Natural killer cell treated with Interleukin-12 subunit alpha and Interleukin-12 subunit beta and Interleukin-15 and Interleukin-18, amount 100 ng/mL, for 72 hours (primary cell): ENCODE data around the gene PHF5A. TPM values are rescaled to one million over a fixed set of nuclear protein-coding genes. Genes with fewer than 3 reads are reported as not detected.
"Not testable (repeated sequence)": the region's sequence is repeated elsewhere in the genome, so short reads cannot be mapped to it uniquely, and the experiment has no call there.

Experiments
- ATAC-seq, 2 donors: fragments of 150-1000 bp; cut with Tn5 transposase in 1 of 2; sonication (Bioruptor Pico), chemical (Tn5 transposase) in 1 of 2; 2 replicates each; pipeline ENCODE4 v1.10.0; 2021
- DNase-seq: peaks from one replicate; pipeline ENCODE4 v3.0.0; 2022; ENCODE audit warnings: low spot score
- H3K27ac Mint-ChIP-seq, 2 donors: 1 replicate in 1 of 2; 2 replicates in 1 of 2; pipeline ENCODE4 v1.8.0; 2022; ENCODE audit warnings: mixed read lengths in 2 of 2, mild to moderate bottlenecking in 1 of 2, moderate library complexity in 1 of 2
- H3K27me3 Mint-ChIP-seq, 2 donors: 1 replicate in 1 of 2; 2 replicates in 1 of 2; pipeline ENCODE4 v1.8.0; 2022; ENCODE audit warnings: mixed read lengths in 2 of 2
- H3K36me3 Mint-ChIP-seq: one replicate; pipeline ENCODE4 v1.8.0; 2022; ENCODE audit warnings: mixed read lengths
- H3K4me1 Mint-ChIP-seq, 2 donors: 1 replicate in 1 of 2; 2 replicates in 1 of 2; pipeline ENCODE4 v1.8.0; 2022; ENCODE audit warnings: low read depth in 2 of 2, mixed read lengths in 2 of 2, mild to moderate bottlenecking in 1 of 2
- H3K4me3 Mint-ChIP-seq: one replicate; pipeline ENCODE4 v1.8.0; 2022; ENCODE audit warnings: mixed read lengths
- H3K9me3 Mint-ChIP-seq: 2 replicates; pipeline ENCODE4 v1.8.0; 2022; ENCODE audit warnings: mixed read lengths
- total RNA-seq, 2 donors: library from RNA; stranded (reverse); gene quantifications; one replicate each; pipeline ENCODE4 v1.2.3, GENCODE V29; 2022

The PHF5A gene
- total RNA-seq, 2 donors from 2014 or later, result 58.7 to 83.8 TPM

- H3K27ac Mint-ChIP-seq, H3K4me1 Mint-ChIP-seq, H3K27me3 Mint-ChIP-seq, ATAC-seq, H3K4me3 Mint-ChIP-seq, H3K36me3 Mint-ChIP-seq, DNase-seq, H3K9me3 Mint-ChIP-seq: not testable (repeated sequence)
Observed at GRCh38 chr22:41433480-41433879, 35.0 kb downstream of the PHF5A start.

- no peak for ATAC-seq
Observed at GRCh38 chr22:41431656-41432055, 36.8 kb downstream of the PHF5A start.

GRCh38 chr22:41429951-41430332 is 38.5 kb downstream of the PHF5A start:
- Mint-ChIP-seq H3K4me1 (peaks cover 12% of the 10 kb centered on the region in 2 donors), H3K27me3 (no peaks in the 10 kb centered on the region), H3K9me3 (no peaks in the 10 kb centered on the region), H3K36me3 (no peaks in the 10 kb centered on the region), H3K4me3 (no peak overlapping the region), H3K27ac (peak overlapping the region in 1 of 2 donors; percentile 61)
- ATAC-seq (no peak), DNase-seq (no peak)

More at GRCh38 chr22:41431656-41432055, 36.8 kb downstream of the PHF5A start:
- DNase-seq, result no peak
- no peaks in the 10 kb centered on the region for H3K36me3 Mint-ChIP-seq
- H3K4me3 Mint-ChIP-seq, result no peak overlapping the region
- no peaks in the 10 kb centered on the region for H3K9me3 Mint-ChIP-seq
- no peaks in the 10 kb centered on the region for H3K27me3 Mint-ChIP-seq
- peaks cover 9% of the 10 kb centered on the region in 2 donors for H3K4me1 Mint-ChIP-seq
- no peak overlapping the region for H3K27ac Mint-ChIP-seq

- Mint-ChIP-seq H3K4me1 (peaks cover 12% of the 10 kb centered on the region in 2 donors), H3K9me3 (no peaks in the 10 kb centered on the region), H3K27ac (peak overlapping the region in 1 of 2 donors; percentile 61), H3K27me3 (no peaks in the 10 kb centered on the region), H3K4me3 (no peak overlapping the region), H3K36me3 (no peaks in the 10 kb centered on the region)
- ATAC-seq (no peak), DNase-seq (no peak)
Observed at GRCh38 chr22:41429232-41429950, 39.1 kb downstream of the PHF5A start.

DNA sequence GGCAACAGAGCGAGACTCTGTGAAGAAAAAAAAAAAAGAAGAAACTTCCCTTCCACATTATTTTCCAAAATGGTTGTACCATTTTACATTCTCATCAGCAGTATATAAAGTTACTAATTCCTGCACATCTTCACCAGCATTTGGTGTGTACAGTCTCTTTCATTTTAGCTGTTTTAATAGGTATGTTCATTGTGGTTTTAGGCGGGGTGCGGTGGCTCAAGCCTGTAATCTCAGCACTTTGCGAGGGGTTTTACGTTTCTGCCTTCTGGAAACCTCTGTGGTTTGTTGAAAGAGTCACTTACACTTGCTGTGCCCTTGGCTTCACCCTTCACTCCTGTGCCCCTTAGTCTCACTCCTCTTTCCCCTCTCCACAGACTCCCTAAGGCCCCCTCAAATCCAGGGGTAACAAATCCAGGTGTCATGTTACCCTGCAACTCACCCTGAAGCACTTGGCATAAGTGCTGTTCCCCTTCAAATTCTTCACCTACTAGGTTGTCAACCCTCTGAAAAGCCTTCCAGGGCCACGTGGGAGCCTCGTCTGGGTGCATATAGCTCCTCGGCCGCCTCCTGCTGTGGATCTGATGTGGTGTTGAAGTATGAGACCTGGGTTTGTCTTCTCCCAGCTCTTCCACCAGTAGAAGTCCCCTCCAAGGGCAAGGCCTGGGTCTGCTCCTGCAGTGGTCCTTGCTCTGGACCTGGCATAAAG is 42.7 kb downstream of the PHF5A start:
- Mint-ChIP-seq H3K4me3 (no peak overlapping the region), H3K4me1 (peaks cover 12% of the 10 kb centered on the region in 2 donors), H3K9me3 (no peaks in the 10 kb centered on the region), H3K36me3 (no peaks in the 10 kb centered on the region), H3K27ac (peak overlapping the region; percentile 30 to 39), H3K27me3 (no peaks in the 10 kb centered on the region)
- ATAC-seq (peak; percentile 63 to 84), DNase-seq (no peak)

- peaks cover 5 to 11% of the 10 kb centered on the region in 2 donors for H3K4me1 Mint-ChIP-seq
- no peak overlapping the region for H3K4me3 Mint-ChIP-seq
- ATAC-seq (no peak), DNase-seq (no peak)
- H3K27ac Mint-ChIP-seq, result peak overlapping the region in 1 of 2 donors; percentile 40
- H3K36me3 Mint-ChIP-seq, result no peaks in the 10 kb centered on the region
- H3K27me3 Mint-ChIP-seq, result no peaks in the 10 kb centered on the region
- no peaks in the 10 kb centered on the region for H3K9me3 Mint-ChIP-seq
Observed at GRCh38 chr22:41418717-41419116, 49.8 kb downstream of the PHF5A start.

DNA sequence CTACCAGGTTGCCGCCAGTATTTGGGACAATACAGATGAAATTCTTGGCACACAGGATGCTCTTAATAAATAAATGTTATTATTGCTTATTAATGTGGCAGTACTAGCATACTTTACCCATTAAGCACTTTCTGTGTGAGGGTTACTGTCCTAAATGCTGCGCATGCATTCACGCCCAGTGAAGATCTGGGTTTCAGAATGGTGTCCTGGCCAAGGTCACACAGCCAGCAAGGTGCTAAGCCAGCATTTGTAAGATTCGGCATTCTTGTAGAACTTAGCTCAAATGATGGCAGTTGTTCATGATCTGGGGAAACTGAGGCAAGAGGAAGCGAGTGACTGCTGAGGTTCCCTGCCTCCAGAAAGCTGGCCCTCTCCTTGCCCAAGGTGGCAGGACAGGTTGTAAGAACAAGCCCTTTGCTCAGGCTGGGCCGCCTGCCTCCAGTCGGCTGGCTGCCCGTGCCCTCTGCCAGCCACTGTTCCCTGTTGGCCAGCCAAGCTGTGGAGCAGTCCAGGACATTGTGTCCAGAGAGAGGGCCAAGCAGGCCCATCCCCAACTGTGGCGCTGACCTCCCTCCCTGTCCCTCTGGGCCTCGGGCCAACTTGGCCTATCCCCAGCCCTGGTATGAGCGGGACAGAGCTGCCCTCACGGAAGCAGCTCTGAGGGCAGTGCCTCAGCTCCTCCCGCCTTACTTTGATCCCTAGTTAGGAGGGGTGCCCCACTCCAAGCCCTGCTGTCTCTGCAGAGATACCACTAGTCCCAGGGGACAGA is 50.7 kb downstream of the PHF5A start:
- Mint-ChIP-seq H3K4me1 (peaks cover 6 to 11% of the 10 kb centered on the region in 2 donors), H3K27ac (peak overlapping the region in 1 of 2 donors; percentile 40), H3K9me3 (no peaks in the 10 kb centered on the region), H3K4me3 (no peak overlapping the region), H3K36me3 (no peaks in the 10 kb centered on the region), H3K27me3 (no peaks in the 10 kb centered on the region)
- ATAC-seq (no peak), DNase-seq (no peak)

- H3K4me3 Mint-ChIP-seq, result peak overlapping the region; percentile 95
- H3K27me3 Mint-ChIP-seq, result no peaks in the 10 kb centered on the region
- DNase-seq (peak; percentile 35), ATAC-seq (no peak)
- H3K27ac Mint-ChIP-seq, result peak overlapping the region in 1 of 2 donors; percentile 41
- H3K9me3 Mint-ChIP-seq, result no peaks in the 10 kb centered on the region
- H3K4me1 Mint-ChIP-seq, result peaks cover 17 to 23% of the 10 kb centered on the region in 2 donors
- no peaks in the 10 kb centered on the region for H3K36me3 Mint-ChIP-seq
Observed at GRCh38 chr22:41415554-41415953, 52.9 kb downstream of the PHF5A start.

DNA sequence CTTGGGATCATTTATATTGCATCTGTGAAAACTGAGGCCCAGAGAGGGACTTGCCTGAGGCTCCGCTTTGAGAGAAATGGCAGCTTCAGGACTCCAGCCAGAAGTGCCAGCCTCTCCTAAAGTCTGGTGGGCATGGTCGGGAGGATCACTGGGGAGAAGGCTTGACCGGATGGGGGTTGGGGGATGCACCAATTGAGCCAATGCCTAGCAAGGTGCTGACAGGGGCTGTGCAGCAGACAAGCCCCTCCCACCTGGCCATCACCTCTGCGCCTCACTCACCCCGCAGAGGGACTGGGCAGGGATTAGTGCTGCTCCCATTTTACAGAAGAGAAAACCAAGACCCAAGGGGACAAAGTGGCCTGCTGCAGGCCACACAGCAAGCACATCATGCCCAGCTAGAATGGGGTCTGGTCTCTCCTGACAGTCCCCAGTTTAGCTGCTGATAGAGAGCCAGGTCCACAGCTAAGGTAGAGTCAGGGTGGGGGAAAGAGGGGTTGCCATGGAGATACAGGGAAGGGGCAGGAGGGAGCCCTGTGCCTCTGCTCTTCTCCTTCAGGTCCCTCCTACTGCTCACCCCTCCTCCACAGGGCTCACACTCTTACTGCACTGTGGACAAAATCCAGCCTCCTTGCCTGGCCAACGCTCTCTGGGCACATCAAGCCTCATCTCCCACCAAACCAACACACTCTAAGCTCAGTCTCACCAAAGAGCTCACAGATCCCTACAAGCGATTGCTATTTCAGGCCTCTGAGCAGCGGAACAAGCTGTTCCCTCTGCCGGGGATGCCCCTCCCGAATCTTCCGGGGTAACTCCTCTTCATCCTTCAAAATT is 57.3 kb downstream of the PHF5A start:
- no peaks in the 10 kb centered on the region for H3K36me3 Mint-ChIP-seq
- H3K27ac Mint-ChIP-seq, result peak overlapping the region; percentile 97 to 99
- H3K27me3 Mint-ChIP-seq, result no peaks in the 10 kb centered on the region
- DNase-seq, result no peak
- no peak for ATAC-seq
- peaks cover 17 to 23% of the 10 kb centered on the region in 2 donors for H3K4me1 Mint-ChIP-seq
- no peaks in the 10 kb centered on the region for H3K9me3 Mint-ChIP-seq
- no peak overlapping the region for H3K4me3 Mint-ChIP-seq

GRCh38 chr22:41410311-41410751 is 58.2 kb downstream of the PHF5A start:
- Mint-ChIP-seq H3K9me3 (no peaks in the 10 kb centered on the region), H3K4me1 (peaks cover 12 to 20% of the 10 kb centered on the region in 2 donors), H3K4me3 (no peak overlapping the region), H3K27me3 (no peaks in the 10 kb centered on the region), H3K36me3 (no peaks in the 10 kb centered on the region), H3K27ac (peak overlapping the region; percentile 97 to 99)
- DNase-seq (no peak), ATAC-seq (no peak)

Other genes with a start within 250 kb of the PHF5A start
- under 1 TPM; 0.40 to 0.45 TPM for gene CHADL, start 227.8 kb downstream of the PHF5A start, total RNA-seq
- gene RANGAP1, start 182.5 kb downstream of the PHF5A start, total RNA-seq, result 100 to 1,000 TPM; 101 to 216 TPM
- 10 to 100 TPM; 51.2 to 68.9 TPM for gene ZC3H7B, start 167.2 kb downstream of the PHF5A start, total RNA-seq
- gene TEF, start 86.8 kb downstream of the PHF5A start, total RNA-seq, result 1 to 10 TPM; 3.8 to 4.3 TPM
- 10 to 100 TPM; 31.7 to 45.4 TPM for gene TOB2, start 21.9 kb downstream of the PHF5A start, total RNA-seq
- 100 to 1,000 TPM; 109 to 113 TPM for gene ACO2, start 425 bp upstream of the PHF5A start, total RNA-seq
- gene POLR3H, start 75.8 kb upstream of the PHF5A start, total RNA-seq, result 10 to 100 TPM; 42.5 to 84.0 TPM
- gene CSDC2, start 92.3 kb upstream of the PHF5A start, total RNA-seq, result not detected
- gene PMM1, start 121.1 kb upstream of the PHF5A start, total RNA-seq, result 10 to 100 TPM; 33.3 to 50.3 TPM
- 100 to 1,000 TPM in 1 of 2 donors, 10 to 100 TPM in 1; 54.2 to 120 TPM for gene DESI1, start 152.4 kb upstream of the PHF5A start, total RNA-seq
- 100 to 1,000 TPM; 276 to 305 TPM for gene XRCC6, start 152.6 kb upstream of the PHF5A start, total RNA-seq
- 100 to 1,000 TPM; 167 to 249 TPM for gene SNU13, start 220.2 kb upstream of the PHF5A start, total RNA-seq
- 10 to 100 TPM; 20.2 to 82.7 TPM for gene MEI1, start 230.8 kb upstream of the PHF5A start, total RNA-seq